Liver (tissue), 9 donors: ENCODE data around the gene PRSS37. TPM values are rescaled to one million over a fixed set of nuclear protein-coding genes. Genes with fewer than 3 reads are reported as not detected.

ENCODE experiments used
- DNase-seq: peaks from one replicate; pipeline ENCODE4 v3.0.0-alpha.2; 2017; ENCODE audit warnings: low spot score
- H3K27ac ChIP-seq, 2 donors: one replicate each; pipeline ENCODE4 v1.7.0; 2013; ENCODE audit warnings: inconsistent platforms in 2 of 2, low read length in 2 of 2, control low read depth in 1 of 2, low read depth in 1 of 2, mild to moderate bottlenecking in 1 of 2
- H3K27me3 ChIP-seq, 4 donors: one replicate each; pipeline versions ENCODE4 v1.6.1 to v1.7.0; 2013; ENCODE audit warnings: low read length in 3 of 4, inconsistent platforms in 1 of 4, mild to moderate bottlenecking in 1 of 4, moderate library complexity in 1 of 4; ENCODE audit not compliant: control insufficient read depth in 4 of 4, insufficient read depth in 4 of 4
- H3K36me3 ChIP-seq, 4 donors: one replicate each; pipeline versions ENCODE4 v1.6.1 to v1.7.0; 2013; ENCODE audit warnings: low read length in 3 of 4, mild to moderate bottlenecking in 3 of 4, low read depth in 1 of 4, moderate library complexity in 1 of 4; ENCODE audit not compliant: control insufficient read depth in 4 of 4, insufficient read depth in 3 of 4
- H3K4me1 ChIP-seq, 4 donors: one replicate each; pipeline versions ENCODE4 v1.6.1 to v1.7.0; 2013; ENCODE audit warnings: low read length in 3 of 4, mild to moderate bottlenecking in 3 of 4, moderate library complexity in 1 of 4; ENCODE audit not compliant: control insufficient read depth in 4 of 4, insufficient read depth in 4 of 4
- H3K4me3 ChIP-seq, 3 donors: one replicate each; pipeline versions ENCODE4 v1.6.1 to v1.7.0; 2013; ENCODE audit warnings: low read length in 3 of 3, control low read depth in 1 of 3, low read depth in 1 of 3, mild to moderate bottlenecking in 1 of 3
- H3K9ac ChIP-seq, 2 donors: one replicate each; pipeline ENCODE4 v1.7.0; 2013; ENCODE audit warnings: low read length in 2 of 2, mild to moderate bottlenecking in 2 of 2, moderate library complexity in 2 of 2, control low read depth in 1 of 2, low read depth in 1 of 2
- H3K9me3 ChIP-seq, 4 donors: one replicate each; pipeline versions ENCODE4 v1.6.1 to v1.7.0; 2013; ENCODE audit warnings: low read length in 3 of 4; ENCODE audit not compliant: control insufficient read depth in 4 of 4
- EGR1 ChIP-seq, 2 donors: IDR thresholded peaks; 2 replicates each; pipeline ENCODE4 v1.6.1; 2016 to 2018; ENCODE audit warnings: antibody characterized with exemption in 2 of 2, low read depth in 2 of 2
- FOXA1 ChIP-seq: IDR thresholded peaks from 2 replicates; pipeline ENCODE4 v1.6.1; 2016; ENCODE audit warnings: antibody characterized with exemption
- FOXA2 ChIP-seq: IDR thresholded peaks from 2 replicates; pipeline ENCODE4 v1.6.1; 2016; ENCODE audit warnings: antibody characterized with exemption
- GABPA ChIP-seq, 2 donors: IDR thresholded peaks in 1 of 2; conservative IDR thresholded peaks in 1 of 2; 2 replicates each; pipeline ENCODE4 v1.6.1; 2016; ENCODE audit warnings: antibody characterized with exemption in 2 of 2, mild to moderate bottlenecking in 1 of 2, moderate library complexity in 1 of 2
- HNF4A ChIP-seq, 2 donors: conservative IDR thresholded peaks; 2 replicates each; pipeline ENCODE4 v1.6.1; 2016; ENCODE audit warnings: antibody characterized with exemption in 2 of 2, mild to moderate bottlenecking in 2 of 2
- HNF4G ChIP-seq: IDR thresholded peaks from 2 replicates; pipeline ENCODE4 v1.6.1; 2016; ENCODE audit warnings: antibody characterized with exemption
- JUND ChIP-seq, 2 donors: IDR thresholded peaks; 2 replicates each; pipeline ENCODE4 v1.6.1; 2016; ENCODE audit warnings: antibody characterized with exemption in 2 of 2
- NR2F2 ChIP-seq: IDR thresholded peaks from 2 replicates; pipeline ENCODE4 v1.6.1; 2016; ENCODE audit warnings: antibody characterized with exemption
- SP1 ChIP-seq: IDR thresholded peaks from 2 replicates; pipeline ENCODE4 v1.6.1; 2018; ENCODE audit warnings: antibody characterized with exemption, mild to moderate bottlenecking
- YY1 ChIP-seq: IDR thresholded peaks from 2 replicates; pipeline ENCODE4 v1.6.1; 2016; ENCODE audit warnings: antibody characterized with exemption, mild to moderate bottlenecking
- WGBS: extraction: QIAGEN DNeasy Blood & Tissue Kit; methylation state at CpG from one replicate; pipeline ENCODE4 v1.1.7; 2013; 5-methylcytosine and 5-hydroxymethylcytosine counted together
- polyA plus RNA-seq, 2 donors: library from polyadenylated mRNA; stranded (reverse) in 1 of 2; unstranded in 1 of 2; fragments of 200-250 nt in 1 of 2; fragments of >200 nt in 1 of 2; fragmentation: Nextera tagmentation in 1 of 2; extraction: Ambion mirVana in 1 of 2; gene quantifications; one replicate each; pipeline versions ENCODE4 v1.2.1 to v1.2.3, GENCODE V29; 2013 to 2015
- total RNA-seq, 2 donors: library from RNA; depleted of rRNA; stranded (reverse); fragments of >200 nt; gene quantifications; one replicate each; pipeline ENCODE4 v1.2.3, GENCODE V29; 2014
- TF ChIP-seq, protein P1 (sequence below): IDR thresholded peaks from 2 replicates; pipeline ENCODE4 v1.6.1; 2016; ENCODE audit warnings: antibody characterized with exemption
- TF ChIP-seq, protein P2 (sequence below): IDR thresholded peaks from 2 replicates; pipeline ENCODE4 v1.6.1; 2016; ENCODE audit warnings: antibody characterized with exemption
- TF ChIP-seq, protein P3 (sequence below): IDR thresholded peaks from 2 replicates; pipeline ENCODE4 v1.6.1; 2016; ENCODE audit warnings: antibody characterized with exemption, mild to moderate bottlenecking
- TF ChIP-seq, protein P4 (sequence below): fragments of 150-350 bp; IDR thresholded peaks from 2 replicates; pipeline ENCODE4 v1.5.1; 2017; ENCODE audit warnings: improper control_type of control experiment, low read depth, low read length; ENCODE audit not compliant: missing input control
- TF ChIP-seq, protein P5 (sequence below): IDR thresholded peaks from 2 replicates; pipeline ENCODE4 v1.6.1; 2016; ENCODE audit warnings: antibody characterized with exemption
- donor health status: healthy.
- donor health status: healthy.
- donor health status: healthy.
- donor health status: healthy.
- donor health status: healthy.

The PRSS37 gene
- total and polyA plus RNA-seq, 4 donors, result 0.08 TPM; not detected in 3

DNA sequence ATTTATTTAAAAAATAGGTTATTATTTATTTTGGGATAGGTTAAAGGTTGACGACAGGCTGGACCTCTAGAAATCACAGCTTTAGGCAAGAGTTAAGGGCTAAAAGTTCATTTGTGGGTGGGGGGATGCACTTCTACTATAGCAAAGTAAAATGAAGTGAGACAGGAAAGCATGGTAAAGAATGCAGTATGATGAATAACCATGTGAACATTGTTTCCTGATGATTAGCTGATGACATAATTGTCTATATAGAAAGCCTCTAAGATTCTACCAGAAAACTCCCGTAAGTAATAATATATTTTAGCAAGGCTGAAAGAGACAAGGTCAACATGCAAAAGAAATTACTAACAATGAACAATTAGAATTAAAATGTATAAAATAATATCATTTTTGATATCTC lies 25.7 kb upstream of the PRSS37 start:
- no peaks in the 10 kb centered on the region for H3K27me3 ChIP-seq
- TF ChIP-seq HNF4A (conservative IDR thresholded peaks at IDR 0.05), result no peak
- TF ChIP-seq YY1, result no peak
- TF ChIP-seq, protein P1, sequence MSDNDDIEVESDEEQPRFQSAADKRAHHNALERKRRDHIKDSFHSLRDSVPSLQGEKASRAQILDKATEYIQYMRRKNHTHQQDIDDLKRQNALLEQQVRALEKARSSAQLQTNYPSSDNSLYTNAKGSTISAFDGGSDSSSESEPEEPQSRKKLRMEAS, result no peak
- no peak for TF ChIP-seq NR2F2
- TF ChIP-seq, protein P2, sequence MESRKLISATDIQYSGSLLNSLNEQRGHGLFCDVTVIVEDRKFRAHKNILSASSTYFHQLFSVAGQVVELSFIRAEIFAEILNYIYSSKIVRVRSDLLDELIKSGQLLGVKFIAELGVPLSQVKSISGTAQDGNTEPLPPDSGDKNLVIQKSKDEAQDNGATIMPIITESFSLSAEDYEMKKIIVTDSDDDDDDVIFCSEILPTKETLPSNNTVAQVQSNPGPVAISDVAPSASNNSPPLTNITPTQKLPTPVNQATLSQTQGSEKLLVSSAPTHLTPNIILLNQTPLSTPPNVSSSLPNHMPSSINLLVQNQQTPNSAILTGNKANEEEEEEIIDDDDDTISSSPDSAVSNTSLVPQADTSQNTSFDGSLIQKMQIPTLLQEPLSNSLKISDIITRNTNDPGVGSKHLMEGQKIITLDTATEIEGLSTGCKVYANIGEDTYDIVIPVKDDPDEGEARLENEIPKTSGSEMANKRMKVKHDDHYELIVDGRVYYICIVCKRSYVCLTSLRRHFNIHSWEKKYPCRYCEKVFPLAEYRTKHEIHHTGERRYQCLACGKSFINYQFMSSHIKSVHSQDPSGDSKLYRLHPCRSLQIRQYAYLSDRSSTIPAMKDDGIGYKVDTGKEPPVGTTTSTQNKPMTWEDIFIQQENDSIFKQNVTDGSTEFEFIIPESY, result no peak
- TF ChIP-seq, protein P3, sequence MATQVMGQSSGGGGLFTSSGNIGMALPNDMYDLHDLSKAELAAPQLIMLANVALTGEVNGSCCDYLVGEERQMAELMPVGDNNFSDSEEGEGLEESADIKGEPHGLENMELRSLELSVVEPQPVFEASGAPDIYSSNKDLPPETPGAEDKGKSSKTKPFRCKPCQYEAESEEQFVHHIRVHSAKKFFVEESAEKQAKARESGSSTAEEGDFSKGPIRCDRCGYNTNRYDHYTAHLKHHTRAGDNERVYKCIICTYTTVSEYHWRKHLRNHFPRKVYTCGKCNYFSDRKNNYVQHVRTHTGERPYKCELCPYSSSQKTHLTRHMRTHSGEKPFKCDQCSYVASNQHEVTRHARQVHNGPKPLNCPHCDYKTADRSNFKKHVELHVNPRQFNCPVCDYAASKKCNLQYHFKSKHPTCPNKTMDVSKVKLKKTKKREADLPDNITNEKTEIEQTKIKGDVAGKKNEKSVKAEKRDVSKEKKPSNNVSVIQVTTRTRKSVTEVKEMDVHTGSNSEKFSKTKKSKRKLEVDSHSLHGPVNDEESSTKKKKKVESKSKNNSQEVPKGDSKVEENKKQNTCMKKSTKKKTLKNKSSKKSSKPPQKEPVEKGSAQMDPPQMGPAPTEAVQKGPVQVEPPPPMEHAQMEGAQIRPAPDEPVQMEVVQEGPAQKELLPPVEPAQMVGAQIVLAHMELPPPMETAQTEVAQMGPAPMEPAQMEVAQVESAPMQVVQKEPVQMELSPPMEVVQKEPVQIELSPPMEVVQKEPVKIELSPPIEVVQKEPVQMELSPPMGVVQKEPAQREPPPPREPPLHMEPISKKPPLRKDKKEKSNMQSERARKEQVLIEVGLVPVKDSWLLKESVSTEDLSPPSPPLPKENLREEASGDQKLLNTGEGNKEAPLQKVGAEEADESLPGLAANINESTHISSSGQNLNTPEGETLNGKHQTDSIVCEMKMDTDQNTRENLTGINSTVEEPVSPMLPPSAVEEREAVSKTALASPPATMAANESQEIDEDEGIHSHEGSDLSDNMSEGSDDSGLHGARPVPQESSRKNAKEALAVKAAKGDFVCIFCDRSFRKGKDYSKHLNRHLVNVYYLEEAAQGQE, result no peak
- no peak for TF ChIP-seq EGR1 (IDR thresholded peaks at IDR 0.05; ENCODE audit: low read depth in 2 of 2)
- no peak for TF ChIP-seq FOXA2
- TF ChIP-seq HNF4G, result no peak
- no peak overlapping the region for H3K9ac ChIP-seq
- no peaks in the 10 kb centered on the region for H3K4me1 ChIP-seq
- 91% methylated on average over 2 of the region's 2 CpGs for WGBS
- H3K36me3 ChIP-seq, result no peaks in the 10 kb centered on the region
- H3K27ac ChIP-seq, result no peak overlapping the region
- DNase-seq, result no peak
- H3K9me3 ChIP-seq, result no peaks in the 10 kb centered on the region
- H3K4me3 ChIP-seq, result no peak overlapping the region

DNA sequence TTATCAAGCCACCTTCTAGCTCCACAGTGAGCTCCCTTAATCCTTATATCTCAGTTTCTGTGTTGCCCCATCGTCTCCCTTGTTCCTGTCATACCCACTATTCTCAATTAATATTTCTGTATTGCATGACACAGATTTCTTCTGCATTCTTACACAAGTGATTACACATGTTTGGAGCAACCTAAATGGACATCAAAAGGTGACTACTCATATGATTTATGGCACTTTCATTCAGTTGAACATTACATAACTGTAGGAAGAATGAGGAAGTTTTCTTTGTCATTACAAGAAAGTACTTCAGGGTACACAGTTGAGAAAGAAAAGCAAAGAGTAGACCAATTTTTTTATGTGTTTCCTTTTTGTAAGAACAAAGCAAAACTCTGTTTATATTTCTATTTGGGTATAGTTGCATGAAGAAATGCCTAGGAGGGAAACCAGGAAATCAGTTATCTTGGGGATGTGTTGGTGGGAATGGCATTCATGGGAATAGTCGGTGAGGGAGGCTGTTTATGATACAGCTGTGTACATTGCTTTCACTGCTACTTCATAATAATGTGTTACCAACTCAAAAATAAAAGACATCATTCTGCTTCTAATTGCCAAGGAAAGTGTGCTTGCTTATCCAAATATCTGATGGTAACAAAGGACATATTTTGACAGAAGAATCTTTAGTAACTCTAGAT lies 23.6 kb upstream of the PRSS37 start:
- no peak for TF ChIP-seq SP1
- TF ChIP-seq GABPA (IDR thresholded peaks at IDR 0.05 in 1 of 2, conservative IDR thresholded peaks at IDR 0.05 in 1 of 2), result no peak
- TF ChIP-seq FOXA1, result no peak
- H3K27ac ChIP-seq, result no peak overlapping the region
- no peak overlapping the region for H3K9ac ChIP-seq
- no peaks in the 10 kb centered on the region for H3K4me1 ChIP-seq
- 79% methylated on average over 2 of the region's 2 CpGs for WGBS
- H3K36me3 ChIP-seq, result no peaks in the 10 kb centered on the region
- no peaks in the 10 kb centered on the region for H3K9me3 ChIP-seq
- H3K27me3 ChIP-seq, result no peaks in the 10 kb centered on the region
- no peak overlapping the region for H3K4me3 ChIP-seq
- no peak for DNase-seq

DNA sequence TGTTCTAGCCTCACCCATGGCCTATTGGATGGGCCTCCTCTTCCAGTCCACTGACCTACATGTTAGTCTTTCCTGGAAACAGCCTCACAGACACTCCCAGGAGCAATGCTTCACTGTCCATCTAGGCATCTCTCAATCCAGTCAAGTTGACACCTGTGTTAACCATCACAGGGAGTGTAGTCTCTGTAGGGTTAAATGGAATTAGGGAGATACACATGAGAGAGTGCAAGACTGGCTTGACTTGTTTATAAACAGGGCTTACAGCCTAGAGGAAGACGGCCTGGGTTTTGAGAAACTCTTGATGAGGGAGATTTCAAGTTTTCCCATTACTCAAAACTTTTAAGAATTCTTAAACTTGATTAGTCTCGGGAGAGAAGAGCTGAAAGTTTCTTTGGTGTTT lies 18.9 kb upstream of the PRSS37 start:
- H3K9ac ChIP-seq, result no peak overlapping the region
- H3K27me3 ChIP-seq, result no peaks in the 10 kb centered on the region
- 79% methylated on average over 2 of the region's 2 CpGs for WGBS
- H3K36me3 ChIP-seq, result no peaks in the 10 kb centered on the region
- no peak overlapping the region for H3K4me3 ChIP-seq
- H3K9me3 ChIP-seq, result peaks cover 0 to 7% (median under 1%) of the 10 kb centered on the region in 4 donors
- no peak overlapping the region for H3K27ac ChIP-seq
- no peak for DNase-seq
- no peaks in the 10 kb centered on the region for H3K4me1 ChIP-seq
- TF ChIP-seq YY1 (no peak), FOXA1 (no peak), GABPA (IDR thresholded peaks at IDR 0.05 in 1 of 2, conservative IDR thresholded peaks at IDR 0.05 in 1 of 2) (no peak), JUND (IDR thresholded peaks at IDR 0.05) (no peak), NR2F2 (no peak), SP1 (no peak)
- TF ChIP-seq, protein P3, result no peak
- TF ChIP-seq, protein P4, sequence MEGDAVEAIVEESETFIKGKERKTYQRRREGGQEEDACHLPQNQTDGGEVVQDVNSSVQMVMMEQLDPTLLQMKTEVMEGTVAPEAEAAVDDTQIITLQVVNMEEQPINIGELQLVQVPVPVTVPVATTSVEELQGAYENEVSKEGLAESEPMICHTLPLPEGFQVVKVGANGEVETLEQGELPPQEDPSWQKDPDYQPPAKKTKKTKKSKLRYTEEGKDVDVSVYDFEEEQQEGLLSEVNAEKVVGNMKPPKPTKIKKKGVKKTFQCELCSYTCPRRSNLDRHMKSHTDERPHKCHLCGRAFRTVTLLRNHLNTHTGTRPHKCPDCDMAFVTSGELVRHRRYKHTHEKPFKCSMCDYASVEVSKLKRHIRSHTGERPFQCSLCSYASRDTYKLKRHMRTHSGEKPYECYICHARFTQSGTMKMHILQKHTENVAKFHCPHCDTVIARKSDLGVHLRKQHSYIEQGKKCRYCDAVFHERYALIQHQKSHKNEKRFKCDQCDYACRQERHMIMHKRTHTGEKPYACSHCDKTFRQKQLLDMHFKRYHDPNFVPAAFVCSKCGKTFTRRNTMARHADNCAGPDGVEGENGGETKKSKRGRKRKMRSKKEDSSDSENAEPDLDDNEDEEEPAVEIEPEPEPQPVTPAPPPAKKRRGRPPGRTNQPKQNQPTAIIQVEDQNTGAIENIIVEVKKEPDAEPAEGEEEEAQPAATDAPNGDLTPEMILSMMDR, result no peak
- TF ChIP-seq, protein P5, sequence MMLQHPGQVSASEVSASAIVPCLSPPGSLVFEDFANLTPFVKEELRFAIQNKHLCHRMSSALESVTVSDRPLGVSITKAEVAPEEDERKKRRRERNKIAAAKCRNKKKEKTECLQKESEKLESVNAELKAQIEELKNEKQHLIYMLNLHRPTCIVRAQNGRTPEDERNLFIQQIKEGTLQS, result no peak
- TF ChIP-seq, protein P1, result no peak
